ENCODE measurements around the gene PODXL2. TPM values are rescaled to one million over a fixed set of nuclear protein-coding genes. Genes with fewer than 3 reads are reported as not detected.
"Not testable (repeated sequence)": the region's sequence is repeated elsewhere in the genome, so short reads cannot be mapped to it uniquely, and the experiment has no call there.

Gene PODXL2
- polyA plus RNA-seq, 4 donors, result 25.7 to 54.4 (median 46.2) TPM

GRCh38 chr3:127652246-127652995 lies 23.4 kb downstream of the PODXL2 start:
- no peak for DNase-seq (ENCODE audit: low read depth in 4 of 4, low spot score in 3 of 4)

- no peak for DNase-seq (ENCODE audit: low read depth in 4 of 4, low spot score in 3 of 4)
These were observed 25.4 kb downstream of the PODXL2 start for GRCh38 chr3:127654374-127654773.

GRCh38 chr3:127654993-127655392 lies 26.0 kb downstream of the PODXL2 start:
- DNase-seq (ENCODE audit: low read depth in 4 of 4, low spot score in 3 of 4), result not testable (repeated sequence)

- DNase-seq (ENCODE audit: low read depth in 4 of 4, low spot score in 3 of 4), result no peak
These were observed 26.7 kb downstream of the PODXL2 start for GRCh38 chr3:127655641-127656040.

- no peak for DNase-seq (ENCODE audit: low read depth in 4 of 4, low spot score in 3 of 4)
These were observed 27.9 kb downstream of the PODXL2 start for GRCh38 chr3:127656906-127657305.

GRCh38 chr3:127658234-127658633 lies 29.2 kb downstream of the PODXL2 start:
- DNase-seq (ENCODE audit: low read depth in 4 of 4, low spot score in 3 of 4), result no peak

GRCh38 chr3:127660621-127661251 lies 31.8 kb downstream of the PODXL2 start:
- DNase-seq (ENCODE audit: low read depth in 4 of 4, low spot score in 3 of 4), result no peak

GRCh38 chr3:127661600-127661999 lies 32.6 kb downstream of the PODXL2 start:
- DNase-seq (ENCODE audit: low read depth in 4 of 4, low spot score in 3 of 4), result no peak

- no peak for DNase-seq (ENCODE audit: low read depth in 4 of 4, low spot score in 3 of 4)
These were observed 33.0 kb downstream of the PODXL2 start for GRCh38 chr3:127662001-127662469.

GRCh38 chr3:127663151-127663550 lies 34.2 kb downstream of the PODXL2 start:
- DNase-seq (ENCODE audit: low read depth in 4 of 4, low spot score in 3 of 4), result no peak

- no peak for DNase-seq (ENCODE audit: low read depth in 4 of 4, low spot score in 3 of 4)
These were observed 36.2 kb downstream of the PODXL2 start for GRCh38 chr3:127665165-127665564.

GRCh38 chr3:127665586-127665985 lies 36.6 kb downstream of the PODXL2 start:
- no peak for DNase-seq (ENCODE audit: low read depth in 4 of 4, low spot score in 3 of 4)

GRCh38 chr3:127666676-127667075 lies 37.7 kb downstream of the PODXL2 start:
- DNase-seq (ENCODE audit: low read depth in 4 of 4, low spot score in 3 of 4), result no peak

- DNase-seq (ENCODE audit: low read depth in 4 of 4, low spot score in 3 of 4), result no peak
These were observed 38.2 kb downstream of the PODXL2 start for GRCh38 chr3:127667119-127667681.

GRCh38 chr3:127668906-127669305 lies 39.9 kb downstream of the PODXL2 start:
- no peak for DNase-seq (ENCODE audit: low read depth in 4 of 4, low spot score in 3 of 4)

- no peak for DNase-seq (ENCODE audit: low read depth in 4 of 4, low spot score in 3 of 4)
These were observed 40.7 kb downstream of the PODXL2 start for GRCh38 chr3:127669541-127670228.

GRCh38 chr3:127670229-127670559 lies 41.2 kb downstream of the PODXL2 start:
- no peak for DNase-seq (ENCODE audit: low read depth in 4 of 4, low spot score in 3 of 4)

GRCh38 chr3:127670761-127671522 lies 42.0 kb downstream of the PODXL2 start:
- no peak for DNase-seq (ENCODE audit: low read depth in 4 of 4, low spot score in 3 of 4)

GRCh38 chr3:127671523-127672428 lies 42.8 kb downstream of the PODXL2 start:
- no peak for DNase-seq (ENCODE audit: low read depth in 4 of 4, low spot score in 3 of 4)
